ENCODE results near the gene GBX1.

GBX1 gene

DNA sequence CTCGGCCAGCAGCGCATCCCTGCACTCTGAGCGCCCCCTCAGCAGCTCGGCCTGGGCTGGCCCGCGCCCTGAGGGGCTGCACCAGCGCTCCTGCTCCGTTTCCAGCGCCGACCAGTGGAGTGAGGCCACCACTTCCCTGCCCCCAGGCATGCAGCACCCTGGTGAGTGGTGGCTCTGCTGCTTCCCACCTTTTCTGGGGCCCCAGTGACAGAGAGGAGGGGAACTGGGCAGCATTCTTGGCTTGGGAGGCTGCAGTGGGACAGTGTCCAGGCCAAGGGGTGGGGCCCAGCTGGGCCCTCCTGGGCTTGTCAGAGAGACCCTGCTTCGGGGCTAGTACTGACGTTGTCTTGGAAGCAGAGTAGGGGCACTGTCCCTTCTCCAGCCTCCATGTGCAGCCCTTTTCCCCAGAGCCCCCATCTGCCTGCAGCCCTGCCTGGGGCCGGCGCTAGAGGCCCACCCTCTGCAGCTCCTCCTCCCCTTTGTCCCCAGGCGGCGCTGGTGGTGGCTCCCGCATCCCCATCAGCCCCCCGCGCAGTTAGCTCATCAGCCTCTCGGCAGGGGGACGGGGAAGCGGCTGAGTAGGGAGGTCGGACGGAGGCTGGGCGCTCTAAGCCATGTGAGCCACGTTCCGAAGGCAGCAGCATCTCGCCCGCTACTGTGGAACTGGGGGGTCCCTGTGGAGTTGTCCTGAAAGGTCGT is 29.2 kb downstream of the GBX1 start:
- DNase-seq = no peak

DNA sequence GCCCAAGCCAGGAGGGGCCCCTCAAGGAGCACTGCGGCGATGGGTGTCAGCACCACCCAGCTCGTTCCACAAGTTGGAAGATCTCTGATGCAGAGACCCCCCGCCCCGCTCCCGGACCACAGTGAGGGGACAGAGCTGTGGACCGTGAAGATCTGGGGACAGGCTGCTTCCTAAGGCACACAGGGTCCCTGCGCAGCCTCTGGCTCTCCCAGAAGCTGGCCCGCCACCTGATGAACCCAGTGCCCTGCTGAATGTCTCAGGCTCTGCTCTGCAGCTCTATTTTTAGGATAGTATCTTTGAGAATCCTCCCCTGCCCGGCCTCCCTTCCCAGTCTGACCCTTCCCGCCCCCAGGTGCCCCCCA is 29.7 kb downstream of the GBX1 start:
- no peak for DNase-seq

- no peak for DNase-seq
Observed at GRCh38 chr7:151137076-151137675, 30.3 kb downstream of the GBX1 start.

DNA sequence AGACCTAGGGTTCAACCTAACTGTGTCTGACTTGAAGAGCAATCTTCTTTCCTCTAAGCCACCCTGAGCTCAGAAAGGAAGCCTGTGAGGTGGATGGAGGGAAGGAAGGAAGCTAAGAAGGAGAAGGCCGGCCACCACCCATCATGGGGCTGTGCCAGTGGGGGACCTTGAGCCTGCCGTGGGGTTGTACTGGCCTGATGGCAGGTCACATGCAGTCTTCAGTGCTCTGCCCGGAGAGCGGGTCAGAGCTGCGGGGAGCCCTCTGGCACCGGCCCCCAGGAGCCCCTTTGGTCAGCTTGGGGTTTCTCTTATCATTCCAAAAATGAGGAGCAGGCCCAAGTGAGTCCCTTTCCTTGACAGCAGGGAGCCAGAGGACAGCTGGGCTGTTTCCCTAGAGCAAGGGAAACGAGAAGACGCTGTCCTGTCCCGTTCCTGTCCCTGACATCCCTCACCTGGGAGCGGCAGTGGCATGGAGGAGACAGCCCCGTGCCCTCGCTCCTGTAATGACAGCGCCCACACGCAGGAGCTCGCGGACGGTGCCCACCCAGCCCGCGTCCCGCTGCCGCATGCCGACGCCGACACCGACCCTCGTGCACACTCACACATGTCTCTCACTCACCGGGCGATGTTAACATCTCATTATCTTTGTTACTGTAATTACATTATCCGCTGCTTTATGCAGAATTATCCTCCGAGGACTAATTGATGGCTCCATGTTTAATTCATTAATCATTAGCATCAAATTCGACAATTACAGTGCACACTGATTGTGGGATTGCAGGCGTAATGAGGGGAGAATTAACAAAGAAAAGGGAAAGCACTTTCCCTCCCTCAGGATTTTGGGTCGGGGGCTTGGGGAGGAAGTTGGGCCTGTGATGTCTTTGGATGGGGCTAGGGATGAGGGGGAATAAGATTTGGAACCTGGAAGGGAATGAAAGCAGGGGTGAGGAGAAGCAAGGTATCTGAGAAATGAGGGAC is 31.3 kb downstream of the GBX1 start:
- no peak for DNase-seq

- DNase-seq = no peak
Observed at GRCh38 chr7:151135525-151135845, 32.0 kb downstream of the GBX1 start.

GRCh38 chr7:151134743-151135524 is 32.6 kb downstream of the GBX1 start:
- DNase-seq = no peak

GRCh38 chr7:151133986-151134742 is 33.3 kb downstream of the GBX1 start:
- no peak for DNase-seq

GRCh38 chr7:151133266-151133985 is 34.1 kb downstream of the GBX1 start:
- DNase-seq = no peak

GRCh38 chr7:151132461-151133205 is 34.9 kb downstream of the GBX1 start:
- DNase-seq = no peak

- no peak for DNase-seq
Observed at GRCh38 chr7:151131592-151132293, 35.8 kb downstream of the GBX1 start.

- DNase-seq = no peak
Observed at GRCh38 chr7:151131224-151131591, 36.3 kb downstream of the GBX1 start.

- no peak for DNase-seq
Observed at GRCh38 chr7:151130741-151131157, 36.7 kb downstream of the GBX1 start.

GRCh38 chr7:151129960-151130591 is 37.4 kb downstream of the GBX1 start:
- no peak for DNase-seq

GRCh38 chr7:151129117-151129959 is 38.2 kb downstream of the GBX1 start:
- DNase-seq = no peak

- DNase-seq = no peak
Observed at GRCh38 chr7:151128716-151129115, 38.8 kb downstream of the GBX1 start.

- no peak for DNase-seq
Observed at GRCh38 chr7:151128144-151128543, 39.4 kb downstream of the GBX1 start.

GRCh38 chr7:151126491-151127137 is 40.9 kb downstream of the GBX1 start:
- no peak for DNase-seq

GRCh38 chr7:151125846-151126481 is 41.5 kb downstream of the GBX1 start:
- no peak for DNase-seq

Measured in CD4-positive, alpha-beta T cell treated with Interleukin-10 for 1 hour (primary cell).